Measurements from ENCODE around the gene ABCC4.

The ABCC4 gene

DNA sequence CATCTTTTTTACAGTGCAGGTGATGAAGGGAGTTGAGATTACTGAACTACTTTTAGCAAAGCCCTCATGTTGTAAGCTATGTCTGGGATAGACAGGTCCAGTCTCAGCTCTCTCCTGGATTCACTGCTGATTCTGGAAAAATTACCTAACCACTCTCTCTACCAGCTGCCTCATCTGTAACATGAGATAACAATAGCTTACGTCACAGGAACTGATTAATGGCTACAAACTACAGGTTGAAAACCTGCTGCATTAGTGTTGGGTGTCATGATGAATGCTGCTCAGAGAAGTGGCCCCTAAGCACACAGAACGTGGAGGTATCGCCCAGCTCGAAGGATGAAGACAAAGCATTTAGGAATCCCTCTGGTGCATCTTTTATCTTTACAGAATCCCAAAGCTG is 277.8 kb downstream of the ABCC4 start:
- Mint-ChIP-seq H3K27ac (no peak overlapping the region), H3K36me3 (ENCODE audit: low read depth) (peaks cover 48% of the 10 kb centered on the region), H3K4me1 (ENCODE audit: low read depth) (no peaks in the 10 kb centered on the region), H3K4me3 (no peak overlapping the region), H3K9me3 (peaks cover 18% of the 10 kb centered on the region), H3K27me3 (no peaks in the 10 kb centered on the region)

DNA sequence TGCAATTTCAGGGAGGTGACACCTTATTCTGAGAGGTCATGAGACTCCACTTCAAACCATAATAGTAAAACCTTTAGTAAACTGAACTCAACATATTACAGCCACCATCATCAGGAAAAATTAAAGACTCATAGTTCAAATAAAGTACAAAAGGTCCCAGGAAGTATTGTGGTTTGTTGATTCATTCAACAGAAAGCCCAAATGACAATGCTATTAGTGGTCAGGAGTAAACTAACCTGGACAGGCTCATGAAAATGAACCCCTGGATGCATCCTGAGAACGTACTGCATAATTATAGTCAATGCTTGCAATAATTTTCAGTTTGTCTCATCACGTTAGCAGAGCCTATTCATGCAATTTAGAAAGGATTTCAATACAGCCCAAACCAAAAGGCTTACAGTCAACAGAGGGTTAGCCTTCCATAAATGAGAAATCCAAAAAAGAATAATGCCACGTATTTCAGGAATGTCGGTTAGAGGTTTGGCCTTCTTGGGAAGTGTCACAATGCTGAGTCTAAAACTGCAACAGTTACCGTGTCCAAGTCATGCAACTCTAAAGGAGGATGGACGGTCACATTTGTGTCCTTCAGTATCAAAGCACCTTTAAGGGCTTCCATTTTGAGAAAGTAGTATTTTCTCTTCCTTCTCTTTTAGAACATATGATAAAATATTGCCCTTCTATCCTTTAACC is 280.8 kb downstream of the ABCC4 start:
- Mint-ChIP-seq H3K9me3 (peaks cover 7% of the 10 kb centered on the region), H3K36me3 (ENCODE audit: low read depth) (peaks cover 36% of the 10 kb centered on the region), H3K27ac (no peak overlapping the region), H3K4me3 (no peak overlapping the region), H3K4me1 (ENCODE audit: low read depth) (no peaks in the 10 kb centered on the region), H3K27me3 (no peaks in the 10 kb centered on the region)

DNA sequence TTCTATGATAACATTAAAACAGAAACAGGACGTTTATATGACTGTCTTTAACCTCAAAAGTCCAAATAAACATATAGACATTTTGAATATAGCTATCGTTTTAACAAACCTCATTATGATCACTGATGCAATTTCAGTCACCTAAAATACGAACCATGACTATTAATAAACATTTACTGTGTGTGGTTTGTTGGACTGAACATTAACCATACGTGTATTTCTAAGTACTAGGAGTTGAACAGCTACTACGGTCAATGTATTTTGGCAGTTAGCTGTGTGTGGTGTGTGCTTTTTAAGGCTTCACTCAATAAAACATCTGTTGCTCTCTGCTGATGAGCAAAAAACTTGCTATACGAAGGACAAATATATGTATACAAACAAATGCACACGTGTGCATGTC is 281.4 kb downstream of the ABCC4 start:
- Mint-ChIP-seq H3K27ac (no peak overlapping the region), H3K4me3 (no peak overlapping the region), H3K9me3 (peaks cover 6% of the 10 kb centered on the region), H3K27me3 (no peaks in the 10 kb centered on the region), H3K36me3 (ENCODE audit: low read depth) (peaks cover 36% of the 10 kb centered on the region), H3K4me1 (ENCODE audit: low read depth) (no peaks in the 10 kb centered on the region)

DNA sequence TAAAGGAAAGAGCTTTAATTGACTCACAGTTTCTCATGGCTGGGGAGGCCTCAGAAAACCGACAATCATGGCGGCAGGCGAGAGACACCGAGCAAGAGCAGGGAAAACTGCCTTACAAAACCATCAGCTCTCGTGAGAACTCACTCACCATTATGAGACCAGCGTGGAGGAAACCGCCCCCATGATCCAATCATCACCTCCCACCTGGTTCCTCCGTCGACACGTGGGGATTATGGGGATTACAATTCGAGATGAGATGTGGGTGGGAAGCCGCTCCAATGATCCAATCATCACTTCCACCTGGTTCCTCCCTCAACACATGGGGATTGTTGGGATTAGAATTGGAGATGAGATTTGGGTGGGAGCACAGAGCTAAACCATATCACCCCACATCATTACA is 293.9 kb downstream of the ABCC4 start:
- Mint-ChIP-seq H3K4me1 (ENCODE audit: low read depth) (no peaks in the 10 kb centered on the region), H3K4me3 (no peak overlapping the region), H3K36me3 (ENCODE audit: low read depth) (no peaks in the 10 kb centered on the region), H3K9me3 (no peaks in the 10 kb centered on the region), H3K27ac (no peak overlapping the region), H3K27me3 (peaks cover 20% of the 10 kb centered on the region)

DNA sequence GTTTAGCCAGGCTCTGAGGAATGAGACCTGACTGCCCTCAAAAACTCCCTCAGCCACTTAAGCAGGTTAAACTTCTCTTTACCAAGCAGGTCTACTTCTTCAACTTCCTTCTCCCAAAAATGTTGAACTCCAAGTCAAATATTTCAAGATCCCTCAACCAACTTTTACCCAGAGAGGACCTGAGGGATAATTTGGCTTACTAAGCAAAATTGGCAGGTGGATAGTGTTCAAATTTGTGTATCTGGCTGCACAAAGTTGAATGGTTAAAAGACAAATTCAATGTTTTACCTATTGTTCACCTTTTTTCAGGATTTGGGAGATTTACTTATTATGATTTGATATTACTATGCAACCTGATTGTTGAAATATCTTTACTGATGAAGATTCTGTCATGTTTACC is 296.0 kb downstream of the ABCC4 start:
- H3K9me3 Mint-ChIP-seq = no peaks in the 10 kb centered on the region
- no peak overlapping the region for H3K27ac Mint-ChIP-seq
- no peaks in the 10 kb centered on the region for H3K4me1 Mint-ChIP-seq (ENCODE audit: low read depth)
- H3K36me3 Mint-ChIP-seq (ENCODE audit: low read depth) = no peaks in the 10 kb centered on the region
- no peak overlapping the region for H3K4me3 Mint-ChIP-seq
- H3K27me3 Mint-ChIP-seq = peaks cover 33% of the 10 kb centered on the region

DNA sequence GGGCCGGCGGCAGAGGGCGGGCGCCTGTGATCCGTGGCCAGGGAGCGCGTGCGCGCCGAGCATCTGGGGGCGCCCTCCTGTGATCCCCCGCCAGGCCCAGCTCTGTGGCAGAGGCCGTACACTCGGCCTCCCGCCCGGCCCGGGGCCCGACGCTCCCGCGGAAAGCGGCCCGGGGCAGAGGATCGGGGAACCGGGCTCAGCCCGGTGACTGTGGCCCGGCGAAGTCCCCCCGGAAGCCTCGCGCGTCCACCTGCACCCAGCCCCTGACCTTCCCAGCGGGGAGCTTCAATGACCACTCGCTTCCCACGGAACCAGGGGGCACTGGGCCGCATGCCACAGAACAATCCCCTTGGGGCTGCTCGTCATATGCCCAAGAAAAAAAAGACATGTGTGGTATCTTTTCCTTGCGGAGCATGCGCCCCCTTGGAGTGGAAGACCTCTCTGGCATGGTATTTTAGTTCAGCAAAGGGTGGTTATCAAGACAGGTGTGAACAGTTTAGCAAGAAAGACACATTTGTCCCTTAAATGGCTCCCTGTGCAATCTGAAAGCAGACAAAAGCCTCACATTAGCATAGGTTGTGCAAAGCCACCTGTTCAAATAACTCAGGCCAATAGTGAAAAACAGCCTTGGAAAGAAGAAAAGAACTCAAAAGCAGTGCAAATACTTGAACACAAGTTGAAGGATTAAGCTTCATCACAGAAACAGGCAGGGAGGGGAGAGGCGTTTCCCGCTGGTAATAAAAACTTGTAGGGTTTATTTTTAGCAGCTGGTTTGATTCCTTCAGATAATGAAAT is 298.0 kb downstream of the ABCC4 start:
- H3K9me3 Mint-ChIP-seq = no peaks in the 10 kb centered on the region
- H3K4me1 Mint-ChIP-seq (ENCODE audit: low read depth) = no peaks in the 10 kb centered on the region
- H3K36me3 Mint-ChIP-seq (ENCODE audit: low read depth) = no peaks in the 10 kb centered on the region
- H3K4me3 Mint-ChIP-seq = no peak overlapping the region
- no peak overlapping the region for H3K27ac Mint-ChIP-seq
- H3K27me3 Mint-ChIP-seq = peaks cover 35% of the 10 kb centered on the region

DNA sequence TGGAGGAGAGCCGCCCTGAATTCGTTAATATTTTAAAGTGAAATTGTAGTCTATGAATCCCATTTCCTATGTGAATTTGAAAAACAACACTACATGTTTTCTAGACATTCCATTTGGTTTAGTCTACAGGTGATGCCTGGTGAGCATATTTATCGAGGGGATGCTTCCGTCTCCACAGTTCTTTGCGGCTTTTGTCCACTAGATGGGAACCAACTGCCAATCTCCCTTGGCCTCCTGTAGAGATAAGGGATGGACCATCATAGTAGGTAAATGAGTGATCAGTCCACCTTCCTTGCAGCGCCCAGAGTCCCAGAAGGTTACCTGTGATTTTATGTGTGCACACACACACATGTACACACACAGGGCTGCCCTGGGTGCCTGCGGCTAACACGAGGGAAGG is 299.1 kb downstream of the ABCC4 start:
- no peaks in the 10 kb centered on the region for H3K36me3 Mint-ChIP-seq (ENCODE audit: low read depth)
- H3K9me3 Mint-ChIP-seq = no peaks in the 10 kb centered on the region
- peaks cover 36% of the 10 kb centered on the region for H3K27me3 Mint-ChIP-seq
- no peak overlapping the region for H3K27ac Mint-ChIP-seq
- no peaks in the 10 kb centered on the region for H3K4me1 Mint-ChIP-seq (ENCODE audit: low read depth)
- no peak overlapping the region for H3K4me3 Mint-ChIP-seq

DNA sequence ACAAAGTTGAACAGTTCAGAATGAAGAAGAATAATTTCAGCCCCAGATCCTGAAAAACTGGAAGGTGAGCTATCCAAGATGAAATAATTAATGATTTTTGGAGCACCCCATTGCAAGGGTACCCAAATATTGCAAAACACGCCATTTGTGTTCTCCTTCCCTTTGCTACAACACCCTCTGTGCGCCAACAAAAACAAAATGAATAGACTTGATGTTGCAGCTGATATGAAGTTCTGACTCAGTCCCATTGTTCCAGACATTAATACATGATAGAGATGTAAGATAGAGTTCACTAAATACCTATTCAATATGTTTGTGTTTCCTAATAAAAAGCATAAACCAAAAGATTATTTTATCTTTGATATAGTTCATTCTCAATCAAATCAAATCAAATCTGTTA is 301.4 kb downstream of the ABCC4 start:
- peaks cover 41% of the 10 kb centered on the region for H3K27me3 Mint-ChIP-seq
- H3K36me3 Mint-ChIP-seq (ENCODE audit: low read depth) = no peaks in the 10 kb centered on the region
- no peaks in the 10 kb centered on the region for H3K9me3 Mint-ChIP-seq
- H3K4me3 Mint-ChIP-seq = no peak overlapping the region
- H3K27ac Mint-ChIP-seq = no peak overlapping the region
- no peaks in the 10 kb centered on the region for H3K4me1 Mint-ChIP-seq (ENCODE audit: low read depth)

DNA sequence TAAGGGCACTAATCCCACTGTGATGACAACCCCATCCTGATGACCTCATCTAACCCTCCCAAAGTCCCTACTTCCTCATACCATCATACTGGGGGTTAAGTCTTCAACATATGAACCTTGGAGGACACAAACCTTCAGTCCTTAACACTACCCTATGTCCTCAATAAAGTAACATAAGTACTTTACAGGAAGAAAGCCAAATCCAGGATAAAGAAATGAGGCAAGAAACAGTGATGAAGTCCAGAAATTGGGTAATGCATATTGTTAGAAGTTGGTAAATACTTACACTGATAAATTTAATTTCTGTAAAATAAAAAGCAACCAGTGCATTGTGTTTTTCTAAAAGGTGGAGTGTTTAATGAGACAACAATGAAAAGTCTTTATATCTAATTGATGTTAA is 304.1 kb downstream of the ABCC4 start:
- peaks cover 34% of the 10 kb centered on the region for H3K27me3 Mint-ChIP-seq
- H3K4me1 Mint-ChIP-seq (ENCODE audit: low read depth) = no peaks in the 10 kb centered on the region
- H3K9me3 Mint-ChIP-seq = no peaks in the 10 kb centered on the region
- H3K4me3 Mint-ChIP-seq = no peak overlapping the region
- no peak overlapping the region for H3K27ac Mint-ChIP-seq
- H3K36me3 Mint-ChIP-seq (ENCODE audit: low read depth) = no peaks in the 10 kb centered on the region

DNA sequence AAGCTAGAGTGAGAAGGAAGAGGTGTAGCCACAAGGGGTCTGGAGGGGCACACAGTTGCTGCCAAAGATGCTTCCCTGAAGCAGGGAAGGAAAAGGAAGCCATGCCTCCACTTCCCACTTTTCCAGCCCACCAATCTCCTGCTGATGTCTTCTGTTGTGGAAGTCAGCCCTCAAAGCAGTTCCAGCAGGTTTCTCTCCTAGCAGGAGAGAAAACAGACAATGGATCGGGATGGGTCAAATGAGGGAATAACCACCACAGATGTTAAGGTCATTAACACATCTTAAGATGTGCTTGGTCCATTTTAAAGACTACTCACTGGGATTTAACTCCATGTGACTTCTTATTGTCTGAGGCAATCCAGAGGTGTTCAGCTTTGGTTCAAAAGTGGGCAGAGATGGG is 304.8 kb downstream of the ABCC4 start:
- no peaks in the 10 kb centered on the region for H3K4me1 Mint-ChIP-seq (ENCODE audit: low read depth)
- peaks cover 27% of the 10 kb centered on the region for H3K27me3 Mint-ChIP-seq
- H3K27ac Mint-ChIP-seq = no peak overlapping the region
- no peak overlapping the region for H3K4me3 Mint-ChIP-seq
- no peaks in the 10 kb centered on the region for H3K36me3 Mint-ChIP-seq (ENCODE audit: low read depth)
- no peaks in the 10 kb centered on the region for H3K9me3 Mint-ChIP-seq

DNA sequence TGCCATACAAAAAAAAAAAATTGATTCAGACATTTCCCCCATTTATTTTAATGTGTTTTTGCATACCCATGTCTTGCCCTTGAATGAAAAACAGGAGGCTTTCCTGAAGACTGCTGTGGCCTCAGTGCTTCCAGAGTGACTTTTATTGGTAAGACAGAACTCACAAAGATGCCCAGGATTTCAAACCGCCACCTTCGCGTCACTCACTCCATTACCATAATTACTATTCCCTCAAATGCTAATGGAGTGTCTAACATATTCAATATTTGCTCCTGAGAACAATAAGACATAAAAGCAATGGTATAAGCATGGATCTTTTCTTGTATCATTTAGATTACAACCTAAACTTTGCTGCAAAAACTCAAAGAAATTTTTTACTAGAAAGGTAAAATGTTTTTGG is 306.7 kb downstream of the ABCC4 start:
- Mint-ChIP-seq H3K27ac (no peak overlapping the region), H3K4me1 (ENCODE audit: low read depth) (no peaks in the 10 kb centered on the region), H3K27me3 (peaks cover 29% of the 10 kb centered on the region), H3K36me3 (ENCODE audit: low read depth) (no peaks in the 10 kb centered on the region), H3K4me3 (no peak overlapping the region), H3K9me3 (no peaks in the 10 kb centered on the region)

DNA sequence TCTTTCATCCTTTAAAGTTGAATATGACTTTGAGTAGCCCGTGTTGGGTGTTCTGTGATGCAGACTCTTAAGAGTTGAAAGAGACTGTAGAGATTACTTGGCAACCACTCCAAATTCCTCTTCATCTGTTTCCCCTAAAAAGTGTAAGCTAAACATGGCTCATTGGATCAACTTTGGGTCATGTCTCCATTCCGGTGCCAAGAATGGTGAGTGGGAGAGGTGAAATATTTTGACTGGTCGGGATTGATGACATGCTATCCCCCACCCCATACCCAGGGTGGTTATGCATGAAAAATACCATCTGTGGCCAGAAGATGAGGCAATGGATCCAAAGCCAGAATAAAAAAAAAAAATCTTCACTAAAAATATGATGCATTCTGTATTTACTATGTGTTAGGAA is 307.6 kb downstream of the ABCC4 start:
- Mint-ChIP-seq H3K4me3 (no peak overlapping the region), H3K27me3 (peaks cover 29% of the 10 kb centered on the region)

DNA sequence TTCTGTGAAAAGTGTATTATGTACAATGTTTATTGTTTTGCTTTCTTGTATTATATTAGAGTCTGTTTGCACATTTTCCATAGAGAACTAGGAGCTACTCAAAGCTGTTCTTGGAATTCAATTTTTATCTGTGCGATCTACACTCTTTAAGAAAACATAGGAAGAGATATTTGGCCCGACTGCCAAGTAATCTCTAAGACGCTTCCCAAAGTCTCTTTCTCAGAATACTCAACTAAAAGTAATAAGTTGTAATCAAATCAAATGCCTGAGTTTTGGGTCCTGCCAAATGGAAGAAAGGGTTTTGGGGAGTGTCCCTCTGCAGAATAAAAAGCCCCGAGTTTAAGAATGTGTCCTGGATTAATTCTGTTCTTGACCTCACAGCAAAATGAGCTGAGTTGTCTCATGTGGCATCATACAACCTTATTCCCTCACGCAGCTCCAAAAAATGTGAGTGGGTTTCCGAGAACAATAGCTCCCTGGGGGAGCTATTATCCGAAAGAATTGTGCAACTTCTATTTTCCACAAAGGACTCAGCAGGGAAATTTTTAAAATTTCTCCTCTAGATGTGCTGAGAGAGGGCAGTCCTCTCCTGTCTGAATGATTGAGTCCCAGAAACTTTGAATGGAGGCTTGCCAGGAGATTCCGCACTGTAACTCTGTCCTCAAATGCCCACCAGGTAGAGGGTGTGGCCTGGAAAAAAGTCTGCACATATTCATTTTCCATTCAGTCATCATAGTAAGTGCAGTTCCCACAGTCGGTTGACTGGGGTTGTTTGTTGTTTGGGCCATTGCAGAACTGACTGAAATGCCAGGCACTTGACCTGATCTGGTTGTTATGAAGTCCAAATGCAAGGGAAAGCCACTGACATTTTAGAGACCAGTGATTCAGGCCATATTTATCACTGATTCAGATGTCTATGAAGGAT is 309.0 kb downstream of the ABCC4 start:
- H3K4me1 Mint-ChIP-seq (ENCODE audit: low read depth) = no peaks in the 10 kb centered on the region
- H3K4me3 Mint-ChIP-seq = no peak overlapping the region

More for the DNA sequence above, 307.6 kb downstream of the ABCC4 start:
- Mint-ChIP-seq H3K4me1 (ENCODE audit: low read depth) (no peaks in the 10 kb centered on the region), H3K9me3 (no peaks in the 10 kb centered on the region), H3K27ac (no peak overlapping the region), H3K36me3 (ENCODE audit: low read depth) (no peaks in the 10 kb centered on the region)

DNA sequence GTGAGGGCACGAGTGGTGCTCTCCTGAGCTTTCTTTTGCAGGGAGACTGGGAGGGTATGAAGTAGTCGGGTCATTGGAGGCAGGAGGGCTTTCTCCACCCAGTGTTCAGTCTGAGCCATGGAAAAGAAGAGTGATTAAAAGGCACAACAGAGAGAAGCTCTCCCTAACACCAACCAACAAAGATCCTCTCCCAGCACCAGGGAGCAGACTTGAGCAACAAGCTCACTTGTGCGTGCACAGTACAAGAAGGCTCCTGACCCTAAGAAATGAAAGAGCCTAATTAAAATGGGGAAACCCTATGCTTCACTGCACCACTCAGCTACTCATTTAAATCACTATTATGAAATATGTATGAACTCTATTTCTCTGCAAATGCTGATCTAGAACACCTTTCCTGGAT is 312.6 kb downstream of the ABCC4 start:
- Mint-ChIP-seq H3K9me3 (no peaks in the 10 kb centered on the region), H3K4me3 (no peak overlapping the region), H3K4me1 (ENCODE audit: low read depth) (no peaks in the 10 kb centered on the region), H3K27me3 (peaks cover 13% of the 10 kb centered on the region), H3K27ac (no peak overlapping the region), H3K36me3 (ENCODE audit: low read depth) (no peaks in the 10 kb centered on the region)

More for the DNA sequence above, 309.0 kb downstream of the ABCC4 start:
- Mint-ChIP-seq H3K36me3 (ENCODE audit: low read depth) (no peaks in the 10 kb centered on the region), H3K27ac (no peak overlapping the region), H3K9me3 (no peaks in the 10 kb centered on the region), H3K27me3 (peaks cover 26% of the 10 kb centered on the region)

DNA sequence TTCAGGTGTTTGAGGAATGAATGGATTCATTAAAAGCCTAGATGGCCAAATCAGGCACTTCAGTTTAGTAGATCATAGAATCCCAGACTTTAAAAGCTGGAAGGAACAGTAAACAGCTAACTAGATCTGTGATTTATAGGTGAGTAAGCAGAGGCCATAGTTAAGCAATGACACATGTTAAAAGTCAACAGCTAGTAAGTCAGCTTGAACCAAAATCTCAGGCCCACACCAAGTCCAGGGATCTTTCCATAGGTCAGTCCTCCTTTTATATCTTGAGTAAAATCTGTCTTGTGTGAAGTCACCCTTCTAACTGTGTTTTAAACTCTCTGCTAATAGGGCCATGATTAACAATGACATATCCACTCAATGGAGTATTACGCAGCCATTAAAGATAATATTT is 313.4 kb downstream of the ABCC4 start:
- H3K36me3 Mint-ChIP-seq (ENCODE audit: low read depth) = no peaks in the 10 kb centered on the region

More for the DNA sequence above, 313.4 kb downstream of the ABCC4 start:
- Mint-ChIP-seq H3K27ac (no peak overlapping the region), H3K27me3 (peaks cover 10% of the 10 kb centered on the region), H3K4me3 (no peak overlapping the region), H3K9me3 (no peaks in the 10 kb centered on the region), H3K4me1 (ENCODE audit: low read depth) (no peaks in the 10 kb centered on the region)
